Omental fat pad (tissue), 4 donors: ENCODE measurements around the gene ATG10. TPM values are rescaled to one million over a fixed set of nuclear protein-coding genes. Genes with fewer than 3 reads are reported as not detected.

Experiments used
- ATAC-seq: fragments of 150-250 bp; one replicate; pipeline ENCODE4 v1.9.1; 2016; ENCODE audit warnings: mild to moderate bottlenecking, moderate library complexity; ENCODE audit not compliant: low FRiP score
- DNase-seq: peaks from one replicate; pipeline ENCODE4 v3.0.0-alpha.2; 2019; ENCODE audit warnings: low spot score
- CTCF ChIP-seq, 3 donors: fragments of 450-650 bp; IDR thresholded peaks; one replicate each; pipeline ENCODE4 v1.5.1; 2016 to 2017; ENCODE audit warnings: antibody characterized with exemption in 3 of 3, mild to moderate bottlenecking in 3 of 3, moderate library complexity in 2 of 3
- total RNA-seq, 4 donors: library from RNA; depleted of rRNA; stranded (reverse); fragments of >200 nt; gene quantifications; one replicate each; pipeline ENCODE4 v1.1.0, GENCODE V29; 2016

ATG10 gene
- total RNA-seq, 4 donors from 2014 or later: 2.4 to 18.4 (median 5.2) TPM

DNA sequence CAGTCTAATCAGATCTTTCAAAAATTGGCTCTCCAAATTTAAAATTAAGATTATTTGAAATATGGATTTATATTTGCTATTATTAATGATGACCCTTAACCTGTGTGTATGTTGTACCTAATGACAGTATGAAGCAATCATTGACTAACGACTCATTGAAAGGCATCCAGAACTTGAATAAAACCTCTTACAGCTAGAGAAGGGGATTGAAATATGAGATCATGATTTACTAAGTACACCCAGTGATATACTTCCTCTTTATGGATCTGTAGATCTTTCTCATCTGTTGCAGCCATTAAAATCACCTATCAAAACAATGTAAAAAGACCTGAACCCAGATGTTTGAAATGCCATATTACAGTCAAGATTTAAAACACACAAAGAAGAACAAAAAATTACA, 179.8 kb downstream of the ATG10 start:
- DNase-seq (no peak), ATAC-seq (no peak)
- no peak for TF ChIP-seq CTCF (IDR thresholded peaks at IDR 0.05)

DNA sequence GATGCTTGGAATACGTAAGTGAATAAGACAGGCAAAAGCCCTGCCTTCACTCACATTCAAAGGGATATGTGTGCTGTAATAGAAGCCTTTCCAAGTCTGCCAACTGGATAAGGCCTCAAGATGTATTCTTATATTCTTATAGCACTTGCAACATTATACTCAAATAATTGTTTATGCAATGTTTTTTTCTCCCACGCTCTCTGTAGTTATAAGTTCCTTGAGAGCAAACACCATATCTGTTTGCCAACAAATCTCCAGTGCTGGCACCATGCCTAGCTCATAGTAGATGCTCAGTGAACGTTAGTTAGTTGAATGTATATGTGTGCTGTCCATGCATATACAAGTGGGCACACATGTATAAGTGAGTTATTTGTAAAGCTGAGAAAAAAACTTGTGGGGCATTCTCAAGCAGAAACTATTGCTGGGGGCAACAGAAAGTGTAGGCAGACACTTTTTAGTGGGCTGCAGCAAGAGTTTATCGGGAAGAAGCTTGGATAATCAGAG, 181.2 kb downstream of the ATG10 start:
- TF ChIP-seq CTCF (IDR thresholded peaks at IDR 0.05): no peak
- DNase-seq (no peak), ATAC-seq (no peak)

DNA sequence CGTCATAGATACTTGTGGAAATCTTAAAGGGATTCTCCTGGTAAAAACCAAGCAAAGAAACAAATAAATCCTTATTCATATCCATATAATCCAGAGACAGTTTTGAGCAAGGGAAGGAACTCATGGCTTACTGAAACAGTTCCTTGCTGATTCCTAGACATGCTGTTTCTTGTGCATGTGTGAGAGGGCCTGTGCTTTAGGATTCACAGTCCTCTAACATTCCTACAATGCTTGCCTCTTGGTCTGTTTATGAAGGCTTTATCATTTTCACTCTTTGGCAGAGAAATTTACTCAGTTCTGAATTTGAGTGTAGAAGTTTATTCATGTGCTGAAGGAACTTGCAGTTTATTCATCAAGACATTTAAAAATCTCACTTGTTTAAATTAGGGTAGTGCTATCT, 183.0 kb downstream of the ATG10 start:
- TF ChIP-seq CTCF (IDR thresholded peaks at IDR 0.05): no peak
- DNase-seq (no peak), ATAC-seq (no peak)

- ATAC-seq: no peak
- no peak for DNase-seq
- TF ChIP-seq CTCF (IDR thresholded peaks at IDR 0.05): no peak
Measured at GRCh38 chr5:82155305-82155704, 183.5 kb downstream of the ATG10 start.

DNA sequence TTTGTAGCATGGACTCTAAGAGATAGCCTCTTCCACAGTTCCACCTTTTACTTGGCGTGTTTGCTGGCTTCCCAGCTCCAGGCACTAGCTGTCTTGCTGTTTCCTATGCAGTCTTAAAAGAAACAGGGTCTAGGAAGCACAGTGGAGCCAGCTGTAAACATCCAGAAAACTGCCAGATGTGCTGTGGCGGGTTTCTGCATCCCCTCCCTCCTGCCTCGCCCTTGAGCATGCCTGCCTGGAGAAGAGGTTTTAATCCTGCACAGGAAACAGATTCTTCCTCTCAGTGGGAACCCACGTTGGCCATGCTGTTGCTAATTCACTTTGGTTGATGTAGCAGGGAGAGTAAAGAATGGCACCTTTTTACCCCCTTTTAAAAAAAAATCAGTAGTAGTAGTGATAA, 185.1 kb downstream of the ATG10 start:
- DNase-seq (no peak), ATAC-seq (no peak)
- TF ChIP-seq CTCF (IDR thresholded peaks at IDR 0.05): no peak

DNA sequence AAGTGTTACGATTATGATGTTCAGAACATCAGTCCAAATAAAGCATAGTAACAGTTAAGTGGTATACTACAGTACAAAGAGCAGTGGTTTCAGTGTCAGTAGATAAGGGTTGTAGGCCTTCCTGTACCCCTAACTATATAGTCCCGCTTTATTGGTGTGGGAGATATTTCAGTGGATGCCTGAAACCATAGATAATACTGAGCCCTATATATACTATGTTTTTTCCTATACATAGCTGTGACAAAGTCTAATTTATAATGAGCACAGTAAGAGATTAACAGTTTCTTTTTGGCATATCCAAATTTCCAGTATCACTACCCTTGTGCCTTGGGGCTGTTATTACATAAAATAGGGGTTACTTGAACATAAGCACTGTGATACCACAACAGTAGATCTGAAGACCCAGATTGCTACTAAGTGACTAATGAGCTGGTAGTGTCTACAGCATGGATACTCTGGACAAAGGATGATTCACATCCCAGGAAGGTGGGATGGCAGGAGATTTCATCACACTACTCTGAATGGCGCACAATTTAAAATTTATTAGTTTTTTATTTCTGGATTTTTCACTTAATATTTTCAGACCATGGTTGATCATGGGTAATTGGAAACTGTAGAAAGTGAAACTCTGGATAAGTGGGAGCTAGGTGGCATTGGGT, 187.1 kb downstream of the ATG10 start:
- no peak for TF ChIP-seq CTCF (IDR thresholded peaks at IDR 0.05)
- ATAC-seq (peak; percentile 41), DNase-seq (no peak)

DNA sequence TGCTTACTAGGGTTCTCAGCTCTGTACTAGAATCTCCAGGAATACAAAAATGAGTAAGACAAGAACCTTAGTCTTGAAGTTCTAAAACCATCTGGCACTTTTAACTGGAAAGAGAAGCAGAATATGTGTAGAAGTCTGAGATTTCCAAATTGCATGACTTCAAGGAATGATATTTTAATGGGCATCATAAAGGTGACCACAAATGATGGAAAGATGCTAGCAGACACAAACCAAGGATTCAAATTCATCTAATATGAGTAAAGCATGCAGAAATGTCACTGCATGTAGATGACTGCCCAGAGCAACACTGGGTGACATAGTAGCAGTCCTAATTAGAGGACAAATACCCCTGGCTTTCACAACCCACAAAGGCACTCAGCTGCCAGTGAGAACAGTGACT, 189.1 kb downstream of the ATG10 start:
- ATAC-seq: no peak
- no peak for TF ChIP-seq CTCF (IDR thresholded peaks at IDR 0.05)
- DNase-seq: no peak
